ENCODE data around the gene NDUFB8.
A peak's percentile ranks its signal among the peaks of the same experiment; 100 is the strongest.

Gene NDUFB8

DNA sequence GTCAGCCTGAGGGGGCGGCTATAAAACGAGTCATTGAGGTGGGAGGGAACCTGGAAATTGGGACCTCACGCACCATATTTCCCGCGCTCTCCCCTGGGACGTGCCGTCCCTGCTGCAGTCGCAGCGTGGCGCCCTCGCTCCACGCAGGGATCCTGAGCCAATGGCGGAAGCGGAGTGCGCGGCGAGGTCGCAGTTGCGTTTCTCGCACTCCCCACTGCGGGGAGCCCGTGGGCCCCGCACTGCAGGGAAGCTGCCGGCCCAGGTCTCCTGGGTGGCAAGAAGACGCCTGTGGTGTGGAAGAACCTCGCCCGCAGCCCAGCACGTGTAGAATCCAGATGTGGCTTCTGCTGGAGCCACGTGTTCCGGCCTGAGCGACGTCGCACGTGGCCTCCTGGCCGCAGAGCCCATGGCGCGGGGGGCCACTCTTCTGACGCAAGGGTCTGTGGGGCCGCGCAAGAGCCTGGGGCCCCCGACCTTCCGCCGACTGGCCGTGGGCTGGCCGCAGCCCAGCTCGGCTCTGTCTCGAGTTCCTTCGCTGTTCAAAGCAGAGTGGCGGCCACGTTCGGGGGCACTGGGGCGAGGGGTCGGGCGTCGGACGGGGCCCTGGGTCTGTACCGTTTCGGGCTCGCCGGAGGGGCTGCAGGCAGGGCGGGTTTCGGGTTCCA is 32.5 kb upstream of the NDUFB8 start:
- Histone ChIP-seq H3K4me1 (ENCODE audit: low read depth, poor library complexity, severe bottlenecking) (no peaks in the 10 kb centered on the region), H4K20me1 (ENCODE audit: insufficient read depth) (no peaks in the 10 kb centered on the region), H3K27me3 (ENCODE audit: insufficient read depth, low read depth) (no peaks in the 10 kb centered on the region; the same call in 1 of the 2 replicates), H3K36me3 (ENCODE audit: insufficient read depth) (no peaks in the 10 kb centered on the region), H3K27ac (no peak overlapping the region), H3K4me2 (no peak overlapping the region), H2AFZ (ENCODE audit: low read depth) (no peak overlapping the region), H3K79me2 (ENCODE audit: insufficient read depth, low read depth) (no peaks in the 10 kb centered on the region), H3K4me3 (IDR thresholded peaks at IDR 0.05; ENCODE audit: insufficient read depth, low read depth, low read length) (no peak overlapping the region), H3K9ac (no peak overlapping the region)
- TF ChIP-seq, protein P1, sequence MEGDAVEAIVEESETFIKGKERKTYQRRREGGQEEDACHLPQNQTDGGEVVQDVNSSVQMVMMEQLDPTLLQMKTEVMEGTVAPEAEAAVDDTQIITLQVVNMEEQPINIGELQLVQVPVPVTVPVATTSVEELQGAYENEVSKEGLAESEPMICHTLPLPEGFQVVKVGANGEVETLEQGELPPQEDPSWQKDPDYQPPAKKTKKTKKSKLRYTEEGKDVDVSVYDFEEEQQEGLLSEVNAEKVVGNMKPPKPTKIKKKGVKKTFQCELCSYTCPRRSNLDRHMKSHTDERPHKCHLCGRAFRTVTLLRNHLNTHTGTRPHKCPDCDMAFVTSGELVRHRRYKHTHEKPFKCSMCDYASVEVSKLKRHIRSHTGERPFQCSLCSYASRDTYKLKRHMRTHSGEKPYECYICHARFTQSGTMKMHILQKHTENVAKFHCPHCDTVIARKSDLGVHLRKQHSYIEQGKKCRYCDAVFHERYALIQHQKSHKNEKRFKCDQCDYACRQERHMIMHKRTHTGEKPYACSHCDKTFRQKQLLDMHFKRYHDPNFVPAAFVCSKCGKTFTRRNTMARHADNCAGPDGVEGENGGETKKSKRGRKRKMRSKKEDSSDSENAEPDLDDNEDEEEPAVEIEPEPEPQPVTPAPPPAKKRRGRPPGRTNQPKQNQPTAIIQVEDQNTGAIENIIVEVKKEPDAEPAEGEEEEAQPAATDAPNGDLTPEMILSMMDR (conservative IDR thresholded peaks at IDR 0.05; ENCODE audit: low read depth, low read length) = peak; percentile 70

DNA sequence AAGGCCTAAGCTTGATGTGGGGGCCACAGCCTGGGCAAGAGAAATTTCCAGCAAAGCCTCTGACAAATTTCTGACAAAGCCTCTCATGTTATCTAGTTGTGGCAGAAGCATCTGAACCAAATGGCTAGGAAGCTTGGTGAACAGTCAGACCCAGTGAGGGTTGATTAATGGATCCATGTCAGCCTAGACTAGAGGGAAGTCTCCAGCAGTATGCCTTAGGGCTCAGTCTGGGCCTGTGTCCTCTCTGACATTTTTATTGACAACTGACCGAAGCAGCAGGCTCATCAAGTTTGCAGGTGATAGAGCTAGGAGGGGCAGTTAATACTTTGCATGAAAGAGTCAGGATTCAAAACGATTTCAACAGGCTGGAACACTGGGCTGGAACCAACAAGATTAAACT is 31.3 kb upstream of the NDUFB8 start:
- Histone ChIP-seq H3K4me1 (ENCODE audit: low read depth, poor library complexity, severe bottlenecking) (no peaks in the 10 kb centered on the region), H3K4me3 (IDR thresholded peaks at IDR 0.05; ENCODE audit: insufficient read depth, low read depth, low read length) (no peak overlapping the region), H4K20me1 (ENCODE audit: insufficient read depth) (no peaks in the 10 kb centered on the region), H3K9ac (no peak overlapping the region), H3K79me2 (ENCODE audit: insufficient read depth, low read depth) (no peaks in the 10 kb centered on the region), H3K36me3 (ENCODE audit: insufficient read depth) (no peaks in the 10 kb centered on the region), H3K27ac (no peak overlapping the region), H2AFZ (ENCODE audit: low read depth) (no peak overlapping the region), H3K27me3 (ENCODE audit: insufficient read depth, low read depth) (no peaks in the 10 kb centered on the region; the same call in 1 of the 2 replicates), H3K4me2 (no peak overlapping the region)
- TF ChIP-seq, protein P1 (conservative IDR thresholded peaks at IDR 0.05; ENCODE audit: low read depth, low read length) = no peak

DNA sequence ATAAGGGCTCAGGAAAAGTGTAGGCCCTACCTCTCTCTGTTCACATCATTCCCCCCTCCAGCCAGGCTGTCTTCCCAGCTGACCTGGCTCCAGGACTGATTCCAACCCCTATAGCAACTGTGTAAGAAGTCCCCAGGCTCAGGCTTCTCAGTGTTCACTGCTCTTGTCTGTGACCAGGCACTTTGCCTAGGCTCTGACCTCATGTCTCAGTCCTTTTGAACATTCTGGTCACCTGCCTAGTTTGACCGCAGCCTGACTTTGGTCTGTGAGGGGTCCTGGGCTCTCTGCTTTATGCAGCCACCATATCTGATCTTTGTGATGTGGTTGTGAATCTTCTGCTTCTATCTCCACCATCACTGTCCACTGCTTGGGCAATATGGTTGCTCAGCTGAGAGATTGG is 30.6 kb upstream of the NDUFB8 start:
- Histone ChIP-seq H4K20me1 (ENCODE audit: insufficient read depth) (no peaks in the 10 kb centered on the region), H3K36me3 (ENCODE audit: insufficient read depth) (no peaks in the 10 kb centered on the region), H3K9ac (no peak overlapping the region), H2AFZ (ENCODE audit: low read depth) (no peak overlapping the region), H3K4me3 (IDR thresholded peaks at IDR 0.05; ENCODE audit: insufficient read depth, low read depth, low read length) (no peak overlapping the region), H3K4me2 (no peak overlapping the region), H3K27me3 (ENCODE audit: insufficient read depth, low read depth) (no peaks in the 10 kb centered on the region), H3K27ac (no peak overlapping the region), H3K79me2 (ENCODE audit: insufficient read depth, low read depth) (no peaks in the 10 kb centered on the region), H3K4me1 (ENCODE audit: low read depth, poor library complexity, severe bottlenecking) (no peaks in the 10 kb centered on the region)
- TF ChIP-seq, protein P1 (conservative IDR thresholded peaks at IDR 0.05; ENCODE audit: low read depth, low read length) = no peak

DNA sequence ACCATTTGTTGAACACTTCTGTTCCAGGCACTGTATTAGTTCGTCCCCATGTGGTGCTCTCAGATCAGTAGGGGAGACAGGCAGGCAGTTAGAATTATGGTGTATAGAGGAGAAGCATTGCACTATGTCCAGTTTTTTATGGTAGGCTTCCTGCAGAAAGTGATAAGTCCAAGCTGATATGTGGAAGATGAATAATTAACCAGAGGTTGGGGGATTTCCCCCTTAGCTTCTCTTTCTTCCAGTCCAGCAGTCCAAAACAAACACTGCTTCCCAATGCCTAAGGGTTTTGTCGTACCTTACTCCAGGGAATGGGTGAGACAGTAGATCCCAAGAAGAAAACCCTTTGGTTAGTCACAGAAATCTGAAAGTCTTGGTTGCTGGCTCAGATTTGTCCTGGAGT is 25.2 kb upstream of the NDUFB8 start:
- Histone ChIP-seq H3K27ac (no peak overlapping the region), H3K79me2 (ENCODE audit: insufficient read depth, low read depth) (no peaks in the 10 kb centered on the region), H3K4me2 (no peak overlapping the region), H3K36me3 (ENCODE audit: insufficient read depth) (no peaks in the 10 kb centered on the region), H3K4me3 (IDR thresholded peaks at IDR 0.05; ENCODE audit: insufficient read depth, low read depth, low read length) (no peak overlapping the region), H4K20me1 (ENCODE audit: insufficient read depth) (no peaks in the 10 kb centered on the region), H3K4me1 (ENCODE audit: low read depth, poor library complexity, severe bottlenecking) (no peaks in the 10 kb centered on the region), H3K27me3 (ENCODE audit: insufficient read depth, low read depth) (no peaks in the 10 kb centered on the region), H3K9ac (no peak overlapping the region), H2AFZ (ENCODE audit: low read depth) (no peak overlapping the region)
- TF ChIP-seq, protein P1 (conservative IDR thresholded peaks at IDR 0.05; ENCODE audit: low read depth, low read length) = no peak
